HEK293T (cell line): Measurements from ENCODE around the gene PDE4B.

Experiments used
- BHLHE40 ChIP-seq: fragments of 450-650 bp; IDR thresholded peaks from 2 replicates; pipeline ENCODE4 v1.6.1; 2016; ENCODE audit warnings: mild to moderate bottlenecking, moderate library complexity, borderline replicate concordance
- ELF4 ChIP-seq: fragments of 450-650 bp; IDR thresholded peaks from 2 replicates; pipeline ENCODE4 v1.6.1; 2017; ENCODE audit warnings: antibody characterized with exemption
- HDGF ChIP-seq: fragments of 450-650 bp; IDR thresholded peaks from 2 replicates; pipeline ENCODE4 v1.6.1; 2017; ENCODE audit warnings: antibody characterized with exemption, borderline replicate concordance
- L3MBTL2 ChIP-seq: fragments of 450-650 bp; conservative IDR thresholded peaks from 2 replicates; pipeline ENCODE4 v1.6.1; 2016; ENCODE audit warnings: mild to moderate bottlenecking
- LEF1 ChIP-seq: fragments of 450-650 bp; IDR thresholded peaks from 2 replicates; pipeline ENCODE4 v1.6.1; 2017; ENCODE audit warnings: mild to moderate bottlenecking, borderline replicate concordance
- PKNOX1 ChIP-seq: fragments of 450-650 bp; IDR thresholded peaks from 2 replicates; pipeline ENCODE4 v1.6.1; 2016
- SP1 ChIP-seq: fragments of 450-650 bp; IDR thresholded peaks from 2 replicates; pipeline ENCODE4 v1.6.1; 2017
- TARDBP ChIP-seq: fragments of 450-650 bp; IDR thresholded peaks from 2 replicates; pipeline ENCODE4 v1.6.1; 2016
- ZNF384 ChIP-seq: fragments of 450-650 bp; IDR thresholded peaks from 2 replicates; pipeline ENCODE4 v1.6.1; 2016

GRCh38 chr1:66073388-66073787 lies 280.7 kb downstream of the PDE4B start:
- TF ChIP-seq PKNOX1, result no peak
- TF ChIP-seq SP1, result no peak
- no peak for TF ChIP-seq HDGF
- TF ChIP-seq L3MBTL2, result no peak
- TF ChIP-seq BHLHE40, result no peak
- TF ChIP-seq ZNF384, result no peak
- no peak for TF ChIP-seq ELF4
- TF ChIP-seq TARDBP, result no peak
- no peak for TF ChIP-seq LEF1
